GM19397 (cell line): Measurements from ENCODE around the gene SMC2.

Experiments used
- ATAC-seq: cut with Tn5 transposase; IDR thresholded peaks from one replicate; pipeline ENCODE4 v1.9.1; 2021; ENCODE audit warnings: mild to moderate bottlenecking, moderate library complexity; ENCODE audit not compliant: unreplicated experiment

SMC2 gene

DNA sequence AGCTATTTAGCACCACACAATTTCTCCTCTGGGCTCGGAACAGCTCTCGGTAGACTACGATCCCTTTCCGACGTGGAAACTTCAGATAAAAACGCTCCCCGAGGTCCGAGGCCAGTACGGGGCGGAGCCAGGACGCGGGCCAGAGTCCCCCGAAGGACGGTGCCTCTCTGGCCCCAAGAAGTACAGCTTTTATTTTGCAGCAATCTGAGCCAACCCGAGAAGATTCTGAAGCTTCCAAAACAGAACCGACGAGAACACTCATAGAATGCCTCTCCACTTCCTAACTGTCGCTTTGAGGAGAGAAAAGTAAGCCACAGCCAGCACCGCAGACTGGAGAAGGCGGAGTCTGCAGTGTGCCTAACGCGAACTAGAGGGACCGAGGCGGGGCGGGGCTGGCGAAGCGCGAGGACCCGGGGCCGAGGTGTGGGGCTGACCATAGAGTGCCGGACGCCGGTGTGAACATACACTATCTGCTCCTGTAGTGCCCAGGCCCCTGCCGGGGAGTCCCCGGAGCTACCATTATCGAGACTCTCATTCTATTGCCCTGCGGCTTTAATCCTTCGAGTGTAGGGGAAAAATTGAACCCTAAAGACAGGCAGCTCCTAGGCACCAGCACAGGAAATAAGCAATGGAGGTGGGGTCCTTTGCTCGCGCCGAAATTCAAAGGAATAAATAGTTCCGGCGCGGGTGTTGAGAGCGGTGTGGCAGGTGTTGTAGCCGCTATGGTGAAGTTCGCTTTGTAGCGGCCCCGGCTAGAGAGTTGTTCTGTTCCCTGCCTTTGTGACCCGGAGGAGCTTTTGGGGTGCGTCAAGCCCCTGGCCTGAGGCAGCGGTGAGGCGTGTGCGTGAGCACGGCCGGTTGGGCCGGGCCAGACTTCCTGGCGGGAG lies at the start of gene SMC2:
Gene SMC2 (plus strand): TSS at position 663 of the 887 bp plus-strand sequence. CDS start 1,076 bp downstream, outside the sequence.
- peak; percentile 91 for ATAC-seq

DNA sequence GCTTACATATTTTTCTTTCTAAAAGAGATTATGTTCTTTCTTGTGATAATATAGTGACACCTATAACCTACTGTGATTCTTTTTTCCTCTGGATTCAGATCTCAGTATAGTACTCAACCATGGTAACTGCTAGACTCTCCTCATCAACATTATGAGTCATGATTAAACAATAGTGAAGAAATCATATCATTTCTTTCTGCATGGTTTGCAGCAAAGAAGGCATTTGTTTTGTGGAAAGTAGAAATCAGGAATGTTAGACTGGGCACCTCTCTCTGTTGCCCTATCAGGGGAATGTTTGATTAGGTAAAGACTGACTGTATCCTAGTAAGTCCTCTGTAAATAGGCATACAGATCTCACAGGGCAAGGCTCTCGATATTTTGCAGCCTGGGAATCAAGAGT lies 25.6 kb upstream of the SMC2 start:
- ATAC-seq: no peak

DNA sequence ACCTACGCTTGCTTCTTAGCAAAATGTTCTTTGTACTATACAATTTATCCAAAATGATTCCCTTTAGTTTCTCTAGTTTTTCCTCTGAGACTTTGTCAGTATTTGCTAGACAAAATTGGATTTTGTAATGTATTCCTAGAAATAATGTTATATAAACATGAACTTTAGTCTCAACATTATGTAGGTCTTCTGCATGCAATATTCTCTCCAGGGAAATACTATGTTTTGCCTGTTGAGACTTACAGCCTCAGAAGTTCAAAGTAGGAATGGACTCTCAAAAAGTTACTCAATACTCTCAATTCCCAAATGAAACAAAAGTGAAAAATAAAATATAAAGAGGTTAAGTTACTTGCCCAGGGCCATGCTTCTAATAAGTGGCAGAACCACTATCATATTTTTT lies 24.8 kb upstream of the SMC2 start:
- ATAC-seq: no peak

DNA sequence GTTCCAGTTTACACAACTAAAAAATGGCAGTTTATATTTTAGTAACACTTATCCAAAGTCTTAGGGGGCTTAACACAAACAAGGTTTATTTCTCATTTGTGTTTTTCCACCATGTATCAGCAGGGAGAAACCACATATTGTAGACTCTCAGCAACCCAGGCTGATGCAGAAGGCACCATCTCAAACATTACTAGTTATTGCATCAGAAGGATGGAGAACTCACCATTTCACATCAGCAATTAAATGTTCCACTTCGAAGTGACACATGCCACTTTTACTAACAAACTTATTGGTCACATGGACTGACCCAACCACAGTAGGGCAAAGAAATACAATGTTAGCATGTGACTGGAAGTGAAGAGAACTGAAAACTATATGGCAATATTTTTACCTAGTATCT lies 22.5 kb upstream of the SMC2 start:
- no peak for ATAC-seq

DNA sequence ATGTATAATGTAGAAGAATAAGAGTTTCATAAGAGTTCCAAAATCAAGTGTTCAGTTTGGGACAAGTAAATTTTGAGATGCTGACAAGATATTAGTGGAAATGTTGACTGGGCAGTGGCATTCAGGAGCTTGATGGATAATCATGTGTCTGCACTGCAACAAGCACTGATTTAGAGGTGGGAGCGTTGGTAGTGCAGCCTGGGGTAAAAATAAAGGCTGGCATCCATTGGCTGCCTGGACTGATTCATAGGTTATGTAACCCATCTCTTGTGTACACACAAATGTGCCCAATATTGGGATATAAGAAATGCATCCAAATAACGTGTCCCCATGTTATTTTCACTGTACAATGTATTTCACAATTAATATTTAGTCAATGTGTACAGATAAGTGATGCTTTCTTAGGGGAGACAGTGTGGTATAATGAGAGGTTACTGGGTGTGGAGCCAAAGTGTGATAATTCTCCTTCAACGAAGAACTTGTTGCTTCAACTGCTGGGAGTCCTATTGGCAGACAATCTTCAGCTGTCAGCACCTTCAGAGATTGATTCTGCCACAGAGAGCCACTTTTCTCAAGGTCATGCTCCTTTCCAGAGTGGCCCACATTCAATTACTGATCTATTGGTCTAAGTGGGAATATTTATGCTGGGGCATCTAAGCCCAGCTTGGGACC lies 20.9 kb upstream of the SMC2 start:
- no peak for ATAC-seq

DNA sequence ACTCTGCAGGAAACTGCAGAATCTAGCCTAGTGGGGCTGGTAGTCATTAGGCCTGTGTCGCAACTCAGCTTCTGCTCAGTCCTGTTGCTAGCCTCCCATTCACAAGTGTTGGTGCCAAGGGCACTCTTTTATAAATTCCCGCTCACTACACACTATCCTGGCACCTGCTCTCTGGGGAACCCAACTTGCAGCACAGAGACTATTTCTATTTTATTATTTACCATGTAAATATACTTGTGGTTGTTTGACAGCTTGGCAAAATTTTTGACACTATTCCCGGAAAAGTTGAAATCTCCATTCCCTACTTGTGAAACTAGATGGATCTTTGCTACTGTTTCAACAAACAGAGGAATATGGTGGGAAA lies 20.4 kb upstream of the SMC2 start:
- ATAC-seq: no peak

DNA sequence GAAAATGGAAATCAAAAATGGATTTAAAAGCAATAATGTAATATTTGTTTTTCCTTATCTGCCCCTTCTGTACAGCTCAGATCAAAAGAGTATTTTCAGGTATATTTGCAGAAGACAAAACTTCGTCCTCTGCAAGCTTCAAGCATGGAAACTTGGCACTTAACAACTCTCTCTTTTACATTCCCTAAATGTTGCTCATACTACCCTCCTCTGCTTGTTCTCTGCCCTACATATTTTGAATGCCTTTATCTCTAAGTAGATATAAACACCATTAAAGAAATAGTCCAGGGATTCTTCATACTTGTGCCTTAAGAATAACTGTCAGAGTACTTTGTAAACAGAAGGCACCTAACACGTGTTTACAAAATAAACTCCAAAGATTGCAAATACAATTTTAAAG lies 19.2 kb upstream of the SMC2 start:
- no peak for ATAC-seq

DNA sequence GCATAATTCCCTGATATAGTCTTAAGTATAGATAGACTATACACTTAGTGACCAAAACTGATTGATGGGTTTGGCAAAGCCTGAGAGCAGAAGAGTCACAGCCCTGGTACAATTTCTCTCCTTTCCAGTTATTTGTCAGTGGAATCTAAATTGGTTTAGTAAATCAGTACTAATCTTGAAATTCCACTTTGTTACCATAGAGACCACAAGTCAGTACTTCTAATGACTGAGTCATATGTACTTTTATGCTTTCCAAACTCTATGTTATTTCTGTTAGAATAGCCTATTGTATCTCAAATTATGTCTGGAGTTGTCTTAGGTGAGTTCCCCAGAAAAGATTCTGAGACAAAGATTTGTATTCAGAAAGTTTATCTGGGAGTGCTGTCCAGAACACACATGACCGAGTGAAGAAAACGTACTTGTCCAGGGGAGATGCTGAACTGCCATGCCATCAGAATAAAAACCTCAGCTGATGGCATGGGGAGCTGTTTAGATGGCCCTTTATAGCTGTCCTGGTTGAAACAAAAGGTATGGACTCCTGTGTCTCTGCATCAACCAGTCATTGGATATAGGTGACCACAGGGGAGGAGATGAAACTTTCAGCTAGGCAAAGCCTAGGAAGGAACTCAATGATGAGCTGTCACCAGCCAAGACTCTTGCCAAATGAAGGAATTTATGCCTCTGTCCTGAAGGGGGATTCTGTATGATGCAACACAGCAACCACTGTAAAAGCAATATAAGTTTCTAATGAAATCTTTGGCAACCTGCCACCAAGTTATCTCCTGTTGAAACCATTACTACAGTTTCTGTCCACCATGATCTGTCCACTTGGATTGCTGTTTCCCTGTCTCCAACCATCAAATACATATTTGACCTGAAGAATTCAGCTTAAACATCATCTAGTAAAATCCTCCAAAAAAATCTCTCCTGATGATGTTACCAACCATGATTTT lies 18.0 kb upstream of the SMC2 start:
- no peak for ATAC-seq

DNA sequence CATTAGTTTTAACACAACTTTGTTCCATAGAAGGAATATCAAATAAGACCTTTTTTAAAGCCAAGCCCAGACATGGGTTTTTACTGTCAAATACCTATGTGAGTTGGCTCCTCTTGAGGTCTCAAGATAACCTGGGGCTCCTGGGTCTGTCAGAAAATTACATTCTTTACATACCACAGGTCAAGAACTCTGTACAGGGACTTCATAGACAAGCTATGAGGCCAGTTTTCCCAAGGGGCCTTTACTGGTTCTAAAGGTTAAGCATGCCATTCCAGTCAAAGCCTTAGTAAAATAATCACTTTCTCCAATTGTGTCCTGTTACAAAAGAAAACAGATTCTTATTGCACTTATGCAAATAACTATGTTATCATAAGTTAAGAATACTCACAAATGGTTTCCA lies 15.5 kb upstream of the SMC2 start:
- ATAC-seq: no peak

DNA sequence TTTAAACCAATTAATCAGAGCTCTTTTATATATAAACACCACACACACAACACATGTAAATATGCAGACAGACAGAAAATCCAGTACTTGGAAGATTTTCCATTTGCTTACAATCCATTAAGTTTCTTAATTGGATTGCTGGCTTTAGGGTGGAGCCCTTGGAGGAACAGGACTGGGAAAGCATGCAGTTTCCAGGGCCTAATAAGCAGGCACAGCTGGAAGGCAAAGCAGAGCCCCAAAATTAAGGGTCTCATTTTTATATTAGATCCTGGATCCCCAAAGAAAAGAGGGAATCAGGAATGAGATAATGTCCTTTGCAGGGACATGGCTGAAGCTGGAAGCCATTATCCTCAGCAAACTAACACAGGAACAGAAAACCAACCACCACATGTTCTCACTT lies 13.1 kb upstream of the SMC2 start:
- no peak for ATAC-seq

DNA sequence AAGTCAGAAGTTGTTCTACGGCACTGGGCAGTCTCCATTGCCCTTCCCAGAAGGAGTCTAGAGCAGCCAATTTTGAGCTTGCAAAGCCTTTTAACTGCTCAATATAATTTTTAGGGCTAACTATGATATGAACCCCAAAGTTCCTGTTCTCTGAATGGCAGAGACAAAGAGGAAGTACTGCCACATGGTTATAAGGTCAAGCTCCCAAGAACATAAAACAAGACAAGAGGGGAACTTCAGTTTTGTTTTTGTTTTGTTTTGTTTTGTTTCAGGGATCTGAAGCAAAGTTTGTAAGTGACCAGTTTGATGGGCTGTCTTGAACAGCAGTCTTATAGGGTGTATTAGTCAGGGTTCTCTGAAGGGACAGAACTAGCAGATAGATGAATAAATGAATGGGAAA lies 11.9 kb upstream of the SMC2 start:
- ATAC-seq: no peak

DNA sequence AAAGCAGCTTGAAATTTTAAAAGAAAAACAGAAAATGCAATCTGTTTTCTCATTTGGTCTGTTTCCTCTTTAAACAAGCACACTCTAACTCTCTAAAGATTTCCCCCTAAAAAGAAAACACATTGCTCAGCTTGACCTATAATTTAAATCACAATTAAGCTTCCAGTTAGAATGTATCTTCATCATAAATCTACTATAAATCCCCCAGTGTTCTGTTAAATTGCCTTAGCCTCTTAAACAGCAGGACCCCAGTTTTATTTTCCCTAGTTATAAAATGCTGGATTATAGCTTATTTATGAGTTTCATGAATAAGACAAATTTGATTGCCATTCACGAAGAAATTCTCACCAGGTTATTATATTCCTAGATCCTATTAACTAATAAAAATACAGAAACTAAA lies 8.6 kb upstream of the SMC2 start:
- ATAC-seq: no peak

DNA sequence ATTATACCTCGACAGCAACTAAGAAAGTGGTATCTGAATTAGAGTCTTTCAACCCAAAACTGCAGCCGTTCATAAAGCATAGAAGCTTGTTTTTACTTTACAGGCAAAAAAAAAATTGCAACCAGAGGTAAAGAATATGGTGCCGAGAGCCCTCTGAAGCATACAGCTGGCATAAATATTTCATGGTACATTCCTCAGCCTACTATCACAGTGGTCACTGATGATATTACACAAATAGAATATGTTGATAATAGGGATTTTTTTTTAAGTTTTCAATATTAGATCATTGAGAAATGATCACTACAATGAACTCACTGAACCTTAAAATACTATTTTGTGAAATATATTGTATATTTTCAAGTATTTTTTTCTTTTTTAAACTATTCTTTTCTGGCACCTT lies 6.2 kb upstream of the SMC2 start:
- ATAC-seq: no peak

DNA sequence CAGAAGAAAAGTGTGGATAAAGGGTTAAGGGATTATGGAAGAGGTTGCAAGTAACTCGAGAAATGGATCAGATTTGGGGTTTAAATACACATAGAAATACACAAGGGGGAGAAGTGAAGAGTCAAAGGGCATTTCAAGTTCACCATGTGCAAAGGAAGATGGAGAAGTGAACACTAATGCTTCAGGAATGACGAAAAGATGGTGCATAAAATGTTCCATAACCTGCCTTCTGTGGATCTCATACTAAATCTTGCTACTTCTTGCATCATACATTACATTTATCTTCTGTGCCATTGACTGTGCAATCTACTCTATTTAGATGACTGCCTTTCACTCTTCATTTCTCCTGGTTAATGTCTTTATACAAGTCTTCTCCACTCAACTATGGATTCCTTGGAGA lies 5.7 kb upstream of the SMC2 start:
- ATAC-seq: no peak

DNA sequence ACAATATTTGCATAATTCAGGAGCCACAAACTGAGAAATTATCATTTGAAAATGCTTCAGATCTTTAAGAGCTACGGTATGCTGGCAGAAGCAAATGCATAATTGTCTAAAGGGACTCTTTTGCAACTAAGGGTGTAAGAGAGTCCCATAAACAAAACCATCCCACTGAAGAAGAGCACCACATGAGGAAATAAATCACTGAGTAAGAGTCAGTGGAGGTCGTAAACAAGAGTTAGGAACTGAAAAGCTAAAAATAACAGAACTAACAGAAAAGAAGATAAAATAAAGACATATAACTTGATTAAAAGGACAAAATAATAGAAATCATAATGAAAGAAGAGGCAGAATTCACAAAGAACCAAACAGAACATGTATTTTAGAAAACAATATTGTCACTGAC lies 3.5 kb upstream of the SMC2 start:
- ATAC-seq: no peak

DNA sequence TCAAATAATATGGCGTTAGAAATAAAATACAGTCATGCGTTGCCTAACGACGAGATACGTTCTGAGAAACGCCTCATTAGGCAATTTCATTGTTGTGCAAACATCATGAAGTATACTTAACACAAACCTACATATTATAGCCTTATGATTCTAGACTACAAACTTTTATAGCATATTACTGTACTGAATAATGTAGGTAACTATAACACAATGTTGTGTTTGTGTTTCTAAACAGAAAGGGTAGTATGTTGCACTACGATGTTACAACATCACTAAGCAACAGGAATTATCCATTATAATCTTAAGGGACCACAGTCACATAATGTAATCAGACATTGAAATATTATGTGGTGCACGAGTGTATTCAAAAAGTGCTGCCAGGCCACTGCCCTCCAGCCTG lies 3.0 kb upstream of the SMC2 start:
- no peak for ATAC-seq

DNA sequence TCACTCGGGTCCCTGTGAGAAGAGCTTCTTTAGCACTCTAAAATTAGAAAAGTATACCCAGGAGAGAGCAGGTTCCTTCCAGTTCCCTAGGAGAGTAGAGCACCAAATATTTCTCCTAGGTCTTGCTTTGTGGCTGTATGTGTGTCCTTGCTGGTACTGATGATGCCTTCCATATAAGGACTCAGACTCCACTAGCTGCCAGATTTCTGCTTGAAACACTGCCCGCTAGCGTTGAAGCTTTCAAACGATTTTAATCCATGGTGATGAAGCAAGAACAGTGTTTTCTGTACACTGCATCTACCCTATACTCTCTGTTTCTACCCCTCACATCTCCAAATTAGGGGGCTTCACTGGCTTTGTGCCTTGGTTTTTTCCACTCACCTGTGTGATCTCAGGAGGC lies 2.4 kb upstream of the SMC2 start:
- ATAC-seq: no peak

DNA sequence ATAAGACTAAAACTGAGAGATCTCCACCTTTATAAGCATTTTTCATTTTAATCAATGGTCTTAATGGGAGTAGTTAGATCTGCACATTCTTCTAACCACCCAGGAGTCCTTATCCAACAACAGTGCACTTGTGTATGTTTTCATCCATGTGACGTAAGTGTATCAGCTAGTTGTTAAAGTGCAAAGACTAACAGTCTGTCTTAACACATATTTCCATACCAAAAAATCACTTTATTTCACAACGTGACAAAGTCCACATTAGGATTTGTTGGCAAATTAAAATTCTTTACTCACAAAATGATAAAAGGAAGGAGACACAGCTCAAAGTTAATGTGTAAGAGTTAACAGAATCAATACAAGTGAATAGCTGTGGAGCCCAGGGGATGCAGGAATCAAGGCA lies 1.9 kb upstream of the SMC2 start:
- ATAC-seq: no peak

DNA sequence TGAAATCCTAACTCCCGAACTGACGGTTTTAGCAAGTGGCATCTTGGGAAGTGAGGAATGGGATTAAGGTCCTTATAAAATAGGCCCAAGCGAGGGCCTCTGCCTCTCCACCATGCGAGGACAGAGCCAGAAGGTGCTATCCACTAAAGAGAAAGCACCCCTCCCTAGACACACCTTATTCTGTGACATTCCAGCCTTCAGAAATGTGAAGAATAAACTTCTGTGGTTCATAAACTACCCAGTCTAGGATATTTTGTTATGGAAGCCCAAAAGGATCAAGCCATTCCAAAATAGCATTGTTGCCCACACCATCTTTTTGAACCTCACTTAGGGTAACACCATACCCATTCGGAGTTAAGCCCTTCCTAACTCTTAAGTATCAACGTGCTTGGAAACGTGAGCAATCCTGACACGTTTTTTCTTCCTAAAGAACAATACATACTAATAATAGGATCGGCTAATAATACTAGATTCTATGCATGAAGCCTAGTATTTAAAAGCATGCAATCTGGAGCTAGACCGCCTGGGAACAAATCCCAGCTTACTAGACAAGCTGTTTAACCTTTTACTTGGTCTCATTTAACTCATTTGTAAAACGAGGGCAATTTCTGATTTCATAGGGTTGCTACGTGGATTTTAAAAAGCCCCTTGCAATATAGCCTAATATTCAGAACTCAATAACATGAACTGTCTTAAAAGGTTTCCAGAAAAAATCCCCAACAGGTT lies 1.1 kb upstream of the SMC2 start:
- ATAC-seq: no peak

DNA sequence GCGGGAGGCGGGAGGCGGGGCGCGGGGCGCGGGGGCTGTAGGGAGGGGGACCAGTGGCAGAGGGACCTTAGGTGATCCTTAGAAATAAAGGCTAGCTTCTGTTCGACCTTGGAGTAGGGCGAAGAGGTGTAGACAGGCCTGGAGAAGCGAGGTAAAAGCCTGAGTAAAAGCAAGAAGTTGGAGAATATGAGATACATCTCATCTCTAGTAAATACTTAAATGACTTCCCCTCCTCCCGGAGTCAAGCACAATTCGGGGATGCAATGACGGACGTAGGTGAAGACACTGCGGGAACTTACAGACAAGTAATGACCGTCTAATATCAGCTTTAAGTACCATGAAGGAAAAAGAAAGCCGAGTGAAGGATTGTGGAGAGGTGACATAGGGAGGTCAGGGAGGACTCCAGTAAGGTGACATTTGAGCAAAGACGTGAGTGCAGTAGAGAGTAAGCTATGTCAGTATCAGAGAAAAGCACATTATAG lies 466 bp downstream of the SMC2 start:
- ATAC-seq: peak; percentile 2

DNA sequence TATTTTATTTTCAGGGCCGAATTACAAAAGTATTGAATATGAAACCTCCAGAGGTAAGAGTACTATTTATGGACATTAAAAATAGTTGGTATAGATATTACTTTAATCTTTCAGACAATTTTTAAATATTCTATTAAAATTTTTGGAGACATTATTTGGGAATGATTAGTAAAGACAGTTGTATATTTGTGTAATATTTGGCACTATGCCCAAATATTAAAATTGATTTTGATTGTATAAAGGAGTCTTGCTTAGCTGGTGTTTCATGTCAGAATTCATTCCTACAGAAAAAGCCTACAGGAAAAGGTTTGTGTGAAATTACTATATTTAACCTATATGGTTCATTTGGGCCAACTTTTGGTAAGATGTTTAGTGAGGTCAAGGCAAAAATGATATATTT lies 5.5 kb downstream of the SMC2 start:
- ATAC-seq: no peak
